ENCODE measurements around the gene MRPS22.

DNA sequence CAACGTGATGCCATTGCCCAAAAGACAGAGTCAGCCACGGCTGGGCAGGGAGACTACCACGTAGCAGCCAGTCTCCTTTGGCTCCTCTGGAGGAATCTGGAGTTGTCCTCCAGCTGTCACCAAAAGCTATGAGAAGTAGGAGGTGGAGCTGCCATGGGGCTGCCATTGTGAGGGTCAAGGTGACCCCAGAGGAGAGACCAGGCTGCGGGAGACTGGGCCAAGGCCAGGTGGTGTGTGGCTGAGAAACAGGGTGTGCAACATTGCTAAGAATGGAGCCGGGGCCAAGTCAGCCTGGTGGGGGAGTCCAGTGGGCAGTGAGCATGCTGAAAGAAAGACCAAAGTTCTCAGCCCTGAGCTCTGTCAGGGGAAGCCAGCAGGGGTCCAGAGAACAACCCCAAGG lies 29.9 kb upstream of the MRPS22 start:
- TF ChIP-seq, protein P1, sequence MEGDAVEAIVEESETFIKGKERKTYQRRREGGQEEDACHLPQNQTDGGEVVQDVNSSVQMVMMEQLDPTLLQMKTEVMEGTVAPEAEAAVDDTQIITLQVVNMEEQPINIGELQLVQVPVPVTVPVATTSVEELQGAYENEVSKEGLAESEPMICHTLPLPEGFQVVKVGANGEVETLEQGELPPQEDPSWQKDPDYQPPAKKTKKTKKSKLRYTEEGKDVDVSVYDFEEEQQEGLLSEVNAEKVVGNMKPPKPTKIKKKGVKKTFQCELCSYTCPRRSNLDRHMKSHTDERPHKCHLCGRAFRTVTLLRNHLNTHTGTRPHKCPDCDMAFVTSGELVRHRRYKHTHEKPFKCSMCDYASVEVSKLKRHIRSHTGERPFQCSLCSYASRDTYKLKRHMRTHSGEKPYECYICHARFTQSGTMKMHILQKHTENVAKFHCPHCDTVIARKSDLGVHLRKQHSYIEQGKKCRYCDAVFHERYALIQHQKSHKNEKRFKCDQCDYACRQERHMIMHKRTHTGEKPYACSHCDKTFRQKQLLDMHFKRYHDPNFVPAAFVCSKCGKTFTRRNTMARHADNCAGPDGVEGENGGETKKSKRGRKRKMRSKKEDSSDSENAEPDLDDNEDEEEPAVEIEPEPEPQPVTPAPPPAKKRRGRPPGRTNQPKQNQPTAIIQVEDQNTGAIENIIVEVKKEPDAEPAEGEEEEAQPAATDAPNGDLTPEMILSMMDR (IDR thresholded peaks at IDR 0.05): no peak
- no peak for TF ChIP-seq POLR2AphosphoS5 (IDR thresholded peaks at IDR 0.05)

Data from sigmoid colon (tissue), 4 donors.